Transverse colon (tissue), 4 donors: ENCODE results near the gene KLK5. TPM values are rescaled to one million over a fixed set of nuclear protein-coding genes. Genes with fewer than 3 reads are reported as not detected.

ENCODE experiments used
- DNase-seq: peaks from one replicate; pipeline ENCODE4 v3.0.0-alpha.2; 2019
- H3K27ac ChIP-seq, 4 donors: fragments of 200-600 bp; sonication (generic); 2 replicates each; pipeline ENCODE4 v1.5.1; 2016 to 2018; ENCODE audit warnings: inconsistent platforms in 4 of 4
- H3K27me3 ChIP-seq: fragments of 200-600 bp; sonication (generic); 2 replicates; pipeline ENCODE4 v1.5.1; 2017; ENCODE audit warnings: inconsistent platforms
- H3K36me3 ChIP-seq, 4 donors: fragments of 200-600 bp; sonication (generic); 2 replicates each; pipeline ENCODE4 v1.5.1; 2017 to 2019; ENCODE audit warnings: inconsistent platforms in 4 of 4
- H3K4me1 ChIP-seq, 4 donors: fragments of 200-600 bp; sonication (generic); 2 replicates each; pipeline ENCODE4 v1.5.1; 2017 to 2020; ENCODE audit warnings: inconsistent platforms in 4 of 4
- H3K4me3 ChIP-seq, 4 donors: fragments of 200-600 bp; sonication (generic); 1 replicate in 1 of 4; 2 replicates in 3 of 4; pipeline versions ENCODE4 v1.5.1 to v1.6.1; 2017 to 2019; ENCODE audit warnings: inconsistent platforms in 4 of 4
- H3K9me3 ChIP-seq, 2 donors: fragments of 200-600 bp; sonication (generic); 2 replicates each; pipeline ENCODE4 v1.5.1; 2017 to 2019; ENCODE audit warnings: inconsistent platforms in 2 of 2
- EP300 ChIP-seq: sonication (generic); formaldehyde crosslinking; IDR thresholded peaks from one replicate; pipeline ENCODE4 v1.6.1; 2017; ENCODE audit warnings: antibody characterized with exemption, low read depth
- POLR2A ChIP-seq: fragments of 450-650 bp; IDR thresholded peaks from one replicate; pipeline ENCODE4 v1.6.1; 2016; ENCODE audit warnings: antibody characterized with exemption, mild to moderate bottlenecking, moderate library complexity
- POLR2AphosphoS5 ChIP-seq, 3 donors: sonication (generic); formaldehyde crosslinking; IDR thresholded peaks; one replicate each; pipeline ENCODE4 v1.6.1; 2016; ENCODE audit warnings: antibody characterized with exemption in 3 of 3
- WGBS, 2 donors: methylation state at CpG; one replicate each; pipeline ENCODE4 v1.1.5; 2018; ENCODE audit warnings: low coverage in 1 of 2; 5-methylcytosine and 5-hydroxymethylcytosine counted together
- in situ Hi-C, 4 donors: fragments of 200-750 bp; cut with MboI; loops; one replicate each; pipeline versions ENCODE4 v1.15.0 to v1.15.1; 2017; ENCODE audit warnings: low sequenced_read_pairs in 3 of 4, low pct_ligation_motif_present in 1 of 4, low pct_unique_long_range_greater_than_20kb in 1 of 4
- intact Hi-C: fragments of 100-400 bp; cut with DNase I; formaldehyde crosslinking; loops from one replicate; pipeline ENCODE4 v1.15.1; 2023; ENCODE audit warnings: low total_unique reads
- total RNA-seq, 4 donors: library from RNA; depleted of rRNA; stranded (reverse); fragments of >200 nt; gene quantifications; one replicate each; pipeline ENCODE4 v1.1.0, GENCODE V29; 2016
- TF ChIP-seq, protein P1 (sequence below), 5 experiments: fragments of 200-600 bp in 3 of 5; fragments of 450-650 bp in 2 of 5; sonication (generic) in 3 of 5; IDR thresholded peaks; 1 replicate in 2 of 5; 2 replicates in 3 of 5; pipeline ENCODE4 v1.5.1; 2016 to 2017; ENCODE audit warnings: antibody characterized with exemption in 5 of 5, inconsistent platforms in 3 of 5, mild to moderate bottlenecking in 2 of 5, moderate library complexity in 1 of 5

KLK5 gene
- total RNA-seq, 4 donors from 2014 or later = not detected

DNA sequence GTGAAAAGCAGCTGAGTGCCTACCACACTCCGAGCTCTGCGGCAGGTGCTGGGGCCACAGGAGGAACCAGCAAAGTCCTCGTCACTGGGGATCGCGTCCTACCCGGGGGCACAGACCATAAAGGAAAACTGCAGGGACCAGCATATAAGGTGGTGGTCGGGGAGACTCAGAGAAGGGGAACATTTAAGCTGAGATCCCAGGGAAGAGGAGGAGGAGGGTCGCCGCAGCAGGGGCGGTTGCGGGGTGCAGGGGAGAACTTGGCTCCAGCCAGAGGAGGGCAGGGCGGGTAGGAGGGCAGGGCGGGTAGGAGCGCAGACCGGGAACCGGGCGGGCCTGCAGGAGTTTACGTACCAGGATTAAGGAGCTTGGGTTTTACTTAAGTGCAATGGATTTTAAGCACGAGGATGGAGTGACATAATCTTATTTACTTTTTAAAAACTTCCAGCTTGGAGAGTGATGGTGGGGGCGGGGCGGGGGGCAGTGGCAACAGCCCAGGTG lies 40.7 kb downstream of the KLK5 start:
- intact Hi-C loops = no loop called here
- in situ Hi-C loops = no loop called here
- Histone ChIP-seq H3K4me1 (peaks cover 0 to 7% (median 4%) of the 10 kb centered on the region in 4 donors), H3K36me3 (no peaks in the 10 kb centered on the region), H3K4me3 (no peak overlapping the region), H3K27ac (no peak overlapping the region), H3K9me3 (no peaks in the 10 kb centered on the region), H3K27me3 (peaks cover 85% of the 10 kb centered on the region)
- DNase-seq = no peak
- TF ChIP-seq POLR2AphosphoS5 (IDR thresholded peaks at IDR 0.05) = no peak
- TF ChIP-seq POLR2A = no peak
- TF ChIP-seq, protein P1, sequence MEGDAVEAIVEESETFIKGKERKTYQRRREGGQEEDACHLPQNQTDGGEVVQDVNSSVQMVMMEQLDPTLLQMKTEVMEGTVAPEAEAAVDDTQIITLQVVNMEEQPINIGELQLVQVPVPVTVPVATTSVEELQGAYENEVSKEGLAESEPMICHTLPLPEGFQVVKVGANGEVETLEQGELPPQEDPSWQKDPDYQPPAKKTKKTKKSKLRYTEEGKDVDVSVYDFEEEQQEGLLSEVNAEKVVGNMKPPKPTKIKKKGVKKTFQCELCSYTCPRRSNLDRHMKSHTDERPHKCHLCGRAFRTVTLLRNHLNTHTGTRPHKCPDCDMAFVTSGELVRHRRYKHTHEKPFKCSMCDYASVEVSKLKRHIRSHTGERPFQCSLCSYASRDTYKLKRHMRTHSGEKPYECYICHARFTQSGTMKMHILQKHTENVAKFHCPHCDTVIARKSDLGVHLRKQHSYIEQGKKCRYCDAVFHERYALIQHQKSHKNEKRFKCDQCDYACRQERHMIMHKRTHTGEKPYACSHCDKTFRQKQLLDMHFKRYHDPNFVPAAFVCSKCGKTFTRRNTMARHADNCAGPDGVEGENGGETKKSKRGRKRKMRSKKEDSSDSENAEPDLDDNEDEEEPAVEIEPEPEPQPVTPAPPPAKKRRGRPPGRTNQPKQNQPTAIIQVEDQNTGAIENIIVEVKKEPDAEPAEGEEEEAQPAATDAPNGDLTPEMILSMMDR (IDR thresholded peaks at IDR 0.05) = no peak
- TF ChIP-seq EP300 = no peak
- 5 to 20% methylated on average over 4 to 21 of the region's 21 CpGs for WGBS, 2 donors

DNA sequence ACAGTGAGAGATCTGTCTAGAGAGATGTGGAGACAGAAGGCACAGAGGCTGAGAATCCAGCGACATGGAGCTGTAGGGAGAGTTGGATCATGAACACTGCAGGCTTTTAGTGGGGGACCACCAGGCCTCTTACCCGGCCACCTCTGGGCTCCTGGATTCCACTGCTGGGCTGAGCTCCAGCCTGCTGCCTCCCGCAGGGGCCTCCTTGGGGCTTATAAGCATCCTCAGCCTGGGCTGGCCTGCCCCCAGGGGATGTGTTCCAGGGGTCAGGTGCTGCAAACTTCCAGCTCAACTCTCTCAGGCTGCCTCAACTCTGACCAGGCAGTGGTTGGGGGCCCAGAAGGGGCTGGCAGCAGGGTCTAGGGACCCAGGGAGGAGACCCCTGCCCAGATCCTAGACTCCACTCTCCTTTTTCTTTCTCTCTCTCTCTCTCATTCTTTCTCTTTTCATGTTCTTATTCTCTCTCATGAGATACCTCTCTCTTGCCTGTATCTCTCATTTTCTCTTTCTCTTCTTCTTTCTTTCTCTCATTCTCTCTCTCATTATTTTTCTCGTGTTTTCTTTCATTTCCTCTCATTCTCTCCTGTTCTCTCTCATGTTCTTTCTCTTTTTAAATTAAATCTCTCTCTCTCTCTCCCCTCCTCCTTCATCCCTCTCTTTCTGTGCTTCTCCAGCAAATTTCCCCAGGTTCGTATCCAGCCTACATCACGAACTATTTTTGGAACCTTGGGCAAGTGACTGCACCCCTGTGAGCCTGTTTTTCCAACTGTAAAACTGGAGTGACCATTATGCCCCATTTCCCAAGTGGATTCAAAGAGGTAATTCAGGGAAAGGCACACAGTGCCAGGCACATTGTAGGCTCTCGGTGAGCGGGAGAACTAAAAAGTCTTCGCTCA lies 41.4 kb downstream of the KLK5 start, which contains the start of gene KLK4:
Gene KLK4 (minus strand): TSS at position 190 of the 896 bp plus-strand sequence. CDS start 657 bp downstream, outside the sequence.
- H3K36me3 ChIP-seq = no peaks in the 10 kb centered on the region
- peaks cover 0 to 7% (median 4%) of the 10 kb centered on the region in 4 donors for H3K4me1 ChIP-seq
- no peak within 1 kb of the TSS for H3K4me3 ChIP-seq
- H3K27me3 ChIP-seq = peaks cover 86% of the 10 kb centered on the region
- TF ChIP-seq POLR2AphosphoS5 (IDR thresholded peaks at IDR 0.05) (no peak), EP300 (no peak), POLR2A (no peak)
- TF ChIP-seq, protein P1 (IDR thresholded peaks at IDR 0.05) = no peak
- intact Hi-C loops = no loop called here
- DNase-seq = no peak
- H3K27ac ChIP-seq = no peak within 1 kb of the TSS
- H3K9me3 ChIP-seq = no peaks in the 10 kb centered on the region
- WGBS, 2 donors = 56 to 59% methylated on average over 6 to 9 of the region's 9 CpGs
- in situ Hi-C loops = no loop called here

DNA sequence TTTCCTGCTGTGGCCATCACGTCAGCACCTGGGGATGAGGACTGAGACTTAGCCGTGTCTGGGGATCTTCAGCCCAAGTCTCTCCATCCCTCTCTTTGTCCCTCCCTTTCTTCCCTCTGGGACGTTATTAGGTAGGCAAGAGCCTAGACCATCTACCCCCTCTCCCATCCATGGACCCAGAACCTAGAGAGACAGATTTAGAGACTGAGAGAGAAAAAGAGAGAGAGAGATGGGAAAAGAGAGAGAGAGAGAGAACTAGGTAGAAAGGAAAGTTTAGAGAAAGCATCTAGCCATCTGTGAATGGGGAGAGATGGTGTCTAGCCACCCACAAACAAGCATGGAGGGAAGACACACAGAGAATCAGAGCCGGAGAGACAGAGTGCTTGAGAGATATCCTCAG lies 42.1 kb downstream of the KLK5 start:
- intact Hi-C loops = no loop called here
- H3K27me3 ChIP-seq = peaks cover 85% of the 10 kb centered on the region

More for the DNA sequence above, 42.1 kb downstream of the KLK5 start:
- in situ Hi-C loops = no loop called here
- 63 to 78% methylated on average over 1 to 4 of the region's 4 CpGs for WGBS, 2 donors
- TF ChIP-seq EP300 (no peak), POLR2AphosphoS5 (IDR thresholded peaks at IDR 0.05) (no peak), POLR2A (no peak)
- TF ChIP-seq, protein P1 (IDR thresholded peaks at IDR 0.05) = no peak
- no peak for DNase-seq
- Histone ChIP-seq H3K4me1 (peaks cover 0 to 7% (median 4%) of the 10 kb centered on the region in 4 donors), H3K4me3 (no peak overlapping the region), H3K27ac (no peak overlapping the region), H3K9me3 (no peaks in the 10 kb centered on the region), H3K36me3 (no peaks in the 10 kb centered on the region)
